A549 (cell line): ENCODE data around the gene ANGPT4.

Source experiments
- CTCF ChIP-seq: fragments of >200 bp; sonication (Bioruptor Twin); formaldehyde crosslinking; IDR thresholded peaks from 3 replicates; pipeline ENCODE4 v1.5.1; 2016
- ELK1 ChIP-seq: fragments of 150-350 bp; IDR thresholded peaks from 2 replicates; pipeline ENCODE4 v1.6.1; 2014; ENCODE audit warnings: low read depth, mild to moderate bottlenecking, low read length
- HDAC2 ChIP-seq: fragments of 200-600 bp; sonication (generic); IDR thresholded peaks from 2 replicates; pipeline ENCODE4 v1.6.1; 2016
- JUN ChIP-seq, 2 experiments: fragments of >200 bp; sonication (Bioruptor Twin); formaldehyde crosslinking; IDR thresholded peaks; 2 replicates in 1 of 2; 3 replicates in 1 of 2; pipeline ENCODE4 v1.6.1; 2016 to 2017
- POLR2A ChIP-seq: IDR thresholded peaks from 2 replicates; pipeline ENCODE4 v1.6.1; 2012; ENCODE audit warnings: mild to moderate bottlenecking, low read length

- TF ChIP-seq ELK1 (no peak), POLR2A (no peak), CTCF (no peak), HDAC2 (no peak), JUN (IDR thresholded peaks at IDR 0.05) (no peak)
These were observed 92.6 kb downstream of the ANGPT4 start for GRCh38 chr20:823574-823902.
